Measurements from ENCODE around the gene FRMD5. TPM values are rescaled to one million over a fixed set of nuclear protein-coding genes. Genes with fewer than 3 reads are reported as not detected.

Gene FRMD5
- total RNA-seq, 1 experiment from 2014 or later, result 0.98 TPM

DNA sequence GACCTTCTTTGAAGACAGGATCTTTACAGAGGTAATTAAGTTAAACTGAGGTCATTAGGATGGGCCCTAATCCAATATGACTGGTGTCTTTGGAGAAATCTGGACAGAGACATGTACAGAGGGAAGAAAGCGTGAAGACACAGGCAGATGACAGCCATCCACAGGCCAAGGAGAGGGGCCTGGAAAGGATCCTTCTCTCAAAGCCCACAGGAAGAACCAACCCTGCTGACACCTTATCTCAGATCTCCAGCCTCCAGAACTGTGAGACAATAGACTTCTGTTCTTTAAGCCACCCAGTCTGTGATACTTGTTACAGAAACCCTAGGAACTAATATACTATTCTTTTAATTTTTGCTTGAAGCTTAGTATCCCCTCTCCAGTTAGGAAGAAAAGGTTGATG is 294.1 kb downstream of the FRMD5 start:
- TF ChIP-seq, protein P1, sequence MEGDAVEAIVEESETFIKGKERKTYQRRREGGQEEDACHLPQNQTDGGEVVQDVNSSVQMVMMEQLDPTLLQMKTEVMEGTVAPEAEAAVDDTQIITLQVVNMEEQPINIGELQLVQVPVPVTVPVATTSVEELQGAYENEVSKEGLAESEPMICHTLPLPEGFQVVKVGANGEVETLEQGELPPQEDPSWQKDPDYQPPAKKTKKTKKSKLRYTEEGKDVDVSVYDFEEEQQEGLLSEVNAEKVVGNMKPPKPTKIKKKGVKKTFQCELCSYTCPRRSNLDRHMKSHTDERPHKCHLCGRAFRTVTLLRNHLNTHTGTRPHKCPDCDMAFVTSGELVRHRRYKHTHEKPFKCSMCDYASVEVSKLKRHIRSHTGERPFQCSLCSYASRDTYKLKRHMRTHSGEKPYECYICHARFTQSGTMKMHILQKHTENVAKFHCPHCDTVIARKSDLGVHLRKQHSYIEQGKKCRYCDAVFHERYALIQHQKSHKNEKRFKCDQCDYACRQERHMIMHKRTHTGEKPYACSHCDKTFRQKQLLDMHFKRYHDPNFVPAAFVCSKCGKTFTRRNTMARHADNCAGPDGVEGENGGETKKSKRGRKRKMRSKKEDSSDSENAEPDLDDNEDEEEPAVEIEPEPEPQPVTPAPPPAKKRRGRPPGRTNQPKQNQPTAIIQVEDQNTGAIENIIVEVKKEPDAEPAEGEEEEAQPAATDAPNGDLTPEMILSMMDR (IDR thresholded peaks at IDR 0.05; ENCODE audit: unreplicated experiment), result no peak

GRCh38 chr15:43899928-43900327 is 295.1 kb downstream of the FRMD5 start:
- Mint-ChIP-seq H3K4me1 (ENCODE audit: insufficient read depth, unreplicated experiment) (peaks cover 5% of the 10 kb centered on the region), H3K9me3 (ENCODE audit: unreplicated experiment) (no peaks in the 10 kb centered on the region), H3K27me3 (ENCODE audit: insufficient read depth, unreplicated experiment) (no peaks in the 10 kb centered on the region), H3K27ac (ENCODE audit: low read depth, unreplicated experiment) (no peak overlapping the region), H3K36me3 (ENCODE audit: insufficient read depth, unreplicated experiment) (no peaks in the 10 kb centered on the region), H3K4me3 (ENCODE audit: unreplicated experiment) (no peak overlapping the region)
- DNase-seq (ENCODE audit: unreplicated experiment), result no peak
- POLR2A ChIA-PET, result no interaction called here
- CTCF ChIA-PET, result interaction anchor here (0.6 kb wide), 2 partner anchors 22 to 548 kb away, joined by 3 read pairs; no protein-coding TSS in a partner anchor
- intact Hi-C loops (cut with micrococcal nuclease), result loop anchor here (5.0 kb wide), 2 partner anchors 37 to 602 kb away; no protein-coding TSS in a partner anchor
- BruUV-seq (replicated peaks), result no TSS peak
- TF ChIP-seq, protein P1 (IDR thresholded peaks at IDR 0.05; ENCODE audit: unreplicated experiment), result no peak

More for the DNA sequence above, 294.1 kb downstream of the FRMD5 start:
- CTCF ChIA-PET, result interaction anchor here (0.6 kb wide), 1 partner anchor 29 kb away, joined by 3 read pairs; no protein-coding TSS in a partner anchor
- no peaks in the 10 kb centered on the region for H3K27me3 Mint-ChIP-seq (ENCODE audit: insufficient read depth, unreplicated experiment)
- H3K4me3 Mint-ChIP-seq (ENCODE audit: unreplicated experiment), result no peak overlapping the region
- no TSS peak for BruUV-seq (replicated peaks)
- DNase-seq (ENCODE audit: unreplicated experiment), result no peak
- no peaks in the 10 kb centered on the region for H3K36me3 Mint-ChIP-seq (ENCODE audit: insufficient read depth, unreplicated experiment)
- H3K27ac Mint-ChIP-seq (ENCODE audit: low read depth, unreplicated experiment), result no peak overlapping the region
- H3K9me3 Mint-ChIP-seq (ENCODE audit: unreplicated experiment), result no peaks in the 10 kb centered on the region
- intact Hi-C loops (cut with micrococcal nuclease), result loop anchor here (5.0 kb wide), 2 partner anchors 36 to 601 kb away; no protein-coding TSS in a partner anchor
- POLR2A ChIA-PET, result no interaction called here
- peaks cover 5% of the 10 kb centered on the region for H3K4me1 Mint-ChIP-seq (ENCODE audit: insufficient read depth, unreplicated experiment)

DNA sequence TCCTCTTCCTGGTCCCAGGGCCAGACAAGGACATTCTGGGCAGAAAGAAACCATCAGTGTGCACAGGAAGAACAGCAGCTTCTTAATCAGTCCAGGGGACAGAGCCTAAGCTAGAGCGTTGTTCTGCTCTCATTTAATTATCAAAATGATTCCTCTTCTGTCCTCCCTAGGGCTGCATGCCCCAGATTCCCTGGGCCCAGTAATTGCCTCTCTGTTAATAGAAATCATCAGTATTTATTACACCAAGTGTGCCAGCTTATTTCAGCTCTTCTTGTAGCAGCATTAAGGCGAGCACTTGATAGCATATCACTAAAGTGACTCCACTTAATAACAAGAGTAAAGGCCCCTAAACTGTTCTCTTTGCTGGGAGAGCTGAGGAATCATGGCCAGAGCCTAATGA is 296.2 kb downstream of the FRMD5 start:
- no peaks in the 10 kb centered on the region for H3K36me3 Mint-ChIP-seq (ENCODE audit: insufficient read depth, unreplicated experiment)
- POLR2A ChIA-PET, result no interaction called here
- DNase-seq (ENCODE audit: unreplicated experiment), result no peak
- TF ChIP-seq, protein P1 (IDR thresholded peaks at IDR 0.05; ENCODE audit: unreplicated experiment), result no peak
- no peak overlapping the region for H3K27ac Mint-ChIP-seq (ENCODE audit: low read depth, unreplicated experiment)
- no peaks in the 10 kb centered on the region for H3K9me3 Mint-ChIP-seq (ENCODE audit: unreplicated experiment)
- CTCF ChIA-PET, result interaction anchor here (0.6 to 1.0 kb wide), 2 partner anchors 12 to 412 kb away, joined by 3 to 4 read pairs; no protein-coding TSS in a partner anchor
- H3K27me3 Mint-ChIP-seq (ENCODE audit: insufficient read depth, unreplicated experiment), result no peaks in the 10 kb centered on the region
- no peak overlapping the region for H3K4me3 Mint-ChIP-seq (ENCODE audit: unreplicated experiment)
- BruUV-seq (replicated peaks), result no TSS peak
- intact Hi-C loops (cut with micrococcal nuclease), result no loop called here
- H3K4me1 Mint-ChIP-seq (ENCODE audit: insufficient read depth, unreplicated experiment), result peaks cover 3% of the 10 kb centered on the region

GRCh38 chr15:43896543-43896942 is 298.5 kb downstream of the FRMD5 start:
- BruUV-seq (replicated peaks), result no TSS peak
- H3K9me3 Mint-ChIP-seq (ENCODE audit: unreplicated experiment), result no peaks in the 10 kb centered on the region
- ChIA-PET CTCF (interaction anchor here (0.6 to 2.3 kb wide), 4 partner anchors 8 to 322 kb away, joined by 4 to 9 read pairs (median 6); no protein-coding TSS in a partner anchor), POLR2A (interaction anchor here (0.6 kb wide), 1 partner anchor 804 kb away, joined by 4 read pairs; no protein-coding TSS in a partner anchor)
- intact Hi-C loops (cut with micrococcal nuclease), result no loop called here
- no peaks in the 10 kb centered on the region for H3K27me3 Mint-ChIP-seq (ENCODE audit: insufficient read depth, unreplicated experiment)
- no peaks in the 10 kb centered on the region for H3K4me1 Mint-ChIP-seq (ENCODE audit: insufficient read depth, unreplicated experiment)
- H3K4me3 Mint-ChIP-seq (ENCODE audit: unreplicated experiment), result no peak overlapping the region
- no peak for DNase-seq (ENCODE audit: unreplicated experiment)
- TF ChIP-seq, protein P1 (IDR thresholded peaks at IDR 0.05; ENCODE audit: unreplicated experiment), result no peak
- no peak overlapping the region for H3K27ac Mint-ChIP-seq (ENCODE audit: low read depth, unreplicated experiment)
- no peaks in the 10 kb centered on the region for H3K36me3 Mint-ChIP-seq (ENCODE audit: insufficient read depth, unreplicated experiment)

Measured in MCF 10A (cell line).